ENCODE data around the gene LCE4A.

Gene LCE4A

GRCh38 chr1:152745765-152746444, 37.9 kb downstream of the LCE4A start:
- no peak for DNase-seq

- DNase-seq = no peak
Measured at GRCh38 chr1:152747831-152748230, 39.9 kb downstream of the LCE4A start.

GRCh38 chr1:152752225-152752624, 44.3 kb downstream of the LCE4A start:
- DNase-seq = no peak

GRCh38 chr1:152753586-152753985, 45.6 kb downstream of the LCE4A start:
- DNase-seq = no peak

- no peak for DNase-seq
Measured at GRCh38 chr1:152756872-152757271, 48.9 kb downstream of the LCE4A start.

GRCh38 chr1:152757747-152758146, 49.8 kb downstream of the LCE4A start, which contains the start of gene KPRP:
KPRP (plus strand) TSS chr1:152758025; CDS start chr1:152759589, 1,564 bp downstream.
- no peak for DNase-seq

- DNase-seq = no peak
Measured at GRCh38 chr1:152758636-152759035, 50.7 kb downstream of the LCE4A start.
